Prostate gland (tissue), 2 donors: ENCODE measurements around the gene DCD. TPM values are rescaled to one million over a fixed set of nuclear protein-coding genes. Genes with fewer than 3 reads are reported as not detected.
"Not testable (repeated sequence)": the region's sequence is repeated elsewhere in the genome, so short reads cannot be mapped to it uniquely, and the experiment has no call there.

ENCODE experiments used
- DNase-seq: peaks from one replicate; pipeline ENCODE4 v3.0.0-alpha.2; 2019; ENCODE audit warnings: low spot score
- H3K27ac ChIP-seq, 2 donors: fragments of 200-600 bp; sonication (generic); 2 replicates each; pipeline ENCODE4 v1.5.1; 2017 to 2019
- H3K27me3 ChIP-seq: fragments of 200-600 bp; sonication (generic); replicated peaks from 2 replicates; pipeline ENCODE4 v1.5.1; 2019; ENCODE audit not compliant: insufficient read depth
- H3K36me3 ChIP-seq, 2 donors: fragments of 200-600 bp; sonication (generic); 1 replicate in 1 of 2; 2 replicates in 1 of 2; pipeline versions ENCODE4 v1.5.1 to v1.8.1; 2017 to 2019
- H3K4me1 ChIP-seq: fragments of 200-600 bp; sonication (generic); replicated peaks from 2 replicates; pipeline ENCODE4 v1.5.1; 2019
- H3K4me3 ChIP-seq, 2 donors: fragments of 200-600 bp; sonication (generic); 2 replicates each; pipeline ENCODE4 v1.5.1; 2017 to 2019
- H3K9me3 ChIP-seq: fragments of 200-600 bp; sonication (generic); 2 replicates; pipeline ENCODE4 v1.5.1; 2017
- CTCF ChIP-seq, 4 experiments: fragments of 200-600 bp in 2 of 4; fragments of 450-650 bp in 2 of 4; sonication (generic) in 2 of 4; IDR thresholded peaks; 1 replicate in 3 of 4; 2 replicates in 1 of 4; pipeline ENCODE4 v1.5.1; 2016 to 2019; ENCODE audit warnings: antibody characterized with exemption in 4 of 4, mild to moderate bottlenecking in 2 of 4, moderate library complexity in 2 of 4
- POLR2A ChIP-seq: fragments of 450-650 bp; IDR thresholded peaks from one replicate; pipeline ENCODE4 v1.6.1; 2016; ENCODE audit warnings: antibody characterized with exemption, mild to moderate bottlenecking
- POLR2AphosphoS5 ChIP-seq: sonication (generic); formaldehyde crosslinking; IDR thresholded peaks from one replicate; pipeline ENCODE4 v1.6.1; 2017; ENCODE audit warnings: antibody characterized with exemption
- WGBS: methylation state at CpG from one replicate; pipeline ENCODE4 v1.1.5; 2018; 5-methylcytosine and 5-hydroxymethylcytosine counted together
- intact Hi-C: fragments of 100-400 bp; cut with DNase I; formaldehyde crosslinking; loops from one replicate; pipeline ENCODE4 v1.14.2; 2022
- total RNA-seq, 2 donors: library from RNA; depleted of rRNA; stranded (reverse); fragments of >200 nt; gene quantifications; one replicate each; pipeline ENCODE4 v1.1.0, GENCODE V29; 2016

DCD gene
- total RNA-seq, 2 donors from 2014 or later = 3.6 TPM; not detected in 1

GRCh38 chr12:54680374-54680773 lies 32.2 kb upstream of the DCD start:
- TF ChIP-seq POLR2AphosphoS5 (no peak), POLR2A (no peak), CTCF (IDR thresholded peaks at IDR 0.05) (no peak)
- 60% methylated on average over 3 of the region's 3 CpGs for WGBS
- no peaks in the 10 kb centered on the region for H3K27me3 ChIP-seq
- DNase-seq = no peak
- intact Hi-C loops = no loop called here
- H3K36me3 ChIP-seq = no peaks in the 10 kb centered on the region
- H3K9me3 ChIP-seq = no peaks in the 10 kb centered on the region
- H3K4me3 ChIP-seq = no peak overlapping the region
- no peak overlapping the region for H3K27ac ChIP-seq
- no peaks in the 10 kb centered on the region for H3K4me1 ChIP-seq

GRCh38 chr12:54678131-54678530 lies 30.0 kb upstream of the DCD start:
- intact Hi-C loops = no loop called here

GRCh38 chr12:54667945-54668344 lies 19.8 kb upstream of the DCD start:
- intact Hi-C loops = no loop called here

More at GRCh38 chr12:54678131-54678530, 30.0 kb upstream of the DCD start:
- H3K9me3 ChIP-seq = no peaks in the 10 kb centered on the region
- no peaks in the 10 kb centered on the region for H3K36me3 ChIP-seq
- H3K27ac ChIP-seq = no peak overlapping the region
- 80% methylated on average over 5 of the region's 5 CpGs for WGBS
- no peak for TF ChIP-seq POLR2A
- TF ChIP-seq CTCF (IDR thresholded peaks at IDR 0.05) = no peak
- no peak for TF ChIP-seq POLR2AphosphoS5
- DNase-seq = no peak
- no peak overlapping the region for H3K4me3 ChIP-seq
- H3K4me1 ChIP-seq = no peaks in the 10 kb centered on the region
- no peaks in the 10 kb centered on the region for H3K27me3 ChIP-seq

GRCh38 chr12:54666008-54666407 lies 17.8 kb upstream of the DCD start:
- 83% methylated on average over 3 of the region's 3 CpGs for WGBS
- no peaks in the 10 kb centered on the region for H3K36me3 ChIP-seq
- H3K4me3 ChIP-seq = no peak overlapping the region
- no peak overlapping the region for H3K27ac ChIP-seq
- no peak for DNase-seq
- intact Hi-C loops = no loop called here
- H3K9me3 ChIP-seq = no peaks in the 10 kb centered on the region
- no peaks in the 10 kb centered on the region for H3K4me1 ChIP-seq
- H3K27me3 ChIP-seq = no peaks in the 10 kb centered on the region
- TF ChIP-seq POLR2A (no peak), POLR2AphosphoS5 (no peak), CTCF (IDR thresholded peaks at IDR 0.05) (no peak)

More at GRCh38 chr12:54667945-54668344, 19.8 kb upstream of the DCD start:
- no peak for DNase-seq
- no peak for TF ChIP-seq CTCF (IDR thresholded peaks at IDR 0.05)
- TF ChIP-seq POLR2A = no peak
- TF ChIP-seq POLR2AphosphoS5 = no peak
- Histone ChIP-seq H3K9me3 (no peaks in the 10 kb centered on the region), H3K27ac (no peak overlapping the region), H3K4me3 (no peak overlapping the region), H3K27me3 (no peaks in the 10 kb centered on the region), H3K4me1 (no peaks in the 10 kb centered on the region), H3K36me3 (no peaks in the 10 kb centered on the region)
- WGBS = 90% methylated on average over 5 of the region's 5 CpGs

GRCh38 chr12:54665022-54665635 lies 17.0 kb upstream of the DCD start:
- WGBS = 58% methylated on average over 3 of the region's 3 CpGs
- H3K27me3 ChIP-seq, H3K4me3 ChIP-seq, H3K4me1 ChIP-seq, H3K27ac ChIP-seq, H3K9me3 ChIP-seq, intact Hi-C loops, H3K36me3 ChIP-seq, DNase-seq: not testable (repeated sequence)
